ENCODE results near the gene MEIS2.

Gene MEIS2

GRCh38 chr15:37072181-37072580, 28.2 kb downstream of the MEIS2 start:
- DNase-seq, result no peak

- no peak for DNase-seq
Measured at GRCh38 chr15:37071134-37071533, 29.2 kb downstream of the MEIS2 start.

- no peak for DNase-seq
Measured at GRCh38 chr15:37070686-37071085, 29.7 kb downstream of the MEIS2 start.

- no peak for DNase-seq
Measured at GRCh38 chr15:37061996-37062395, 38.4 kb downstream of the MEIS2 start.

- DNase-seq, result no peak
Measured at GRCh38 chr15:37059086-37059485, 41.3 kb downstream of the MEIS2 start.

- DNase-seq, result no peak
Measured at GRCh38 chr15:37058316-37058985, 41.9 kb downstream of the MEIS2 start.

- no peak for DNase-seq
Measured at GRCh38 chr15:37057831-37058230, 42.5 kb downstream of the MEIS2 start.

GRCh38 chr15:37057256-37057655, 43.1 kb downstream of the MEIS2 start:
- no peak for DNase-seq

- no peak for DNase-seq
Measured at GRCh38 chr15:37056177-37057121, 43.9 kb downstream of the MEIS2 start.

GRCh38 chr15:37055481-37055880, 44.9 kb downstream of the MEIS2 start:
- DNase-seq, result no peak

GRCh38 chr15:37054336-37054735, 46.0 kb downstream of the MEIS2 start:
- DNase-seq, result no peak

- no peak for DNase-seq
Measured at GRCh38 chr15:37053166-37053565, 47.2 kb downstream of the MEIS2 start.

GRCh38 chr15:37050345-37050744, 50.0 kb downstream of the MEIS2 start:
- DNase-seq, result no peak

GRCh38 chr15:37046876-37047614, 53.3 kb downstream of the MEIS2 start:
- DNase-seq, result no peak

- no peak for DNase-seq
Measured at GRCh38 chr15:37045859-37046740, 54.2 kb downstream of the MEIS2 start.

GRCh38 chr15:37044915-37045648, 55.3 kb downstream of the MEIS2 start:
- DNase-seq, result no peak

GRCh38 chr15:37041836-37042235, 58.5 kb downstream of the MEIS2 start:
- no peak for DNase-seq

GRCh38 chr15:37041042-37041441, 59.3 kb downstream of the MEIS2 start:
- DNase-seq, result no peak

- no peak for DNase-seq
Measured at GRCh38 chr15:37040072-37040742, 60.1 kb downstream of the MEIS2 start.

GRCh38 chr15:37038716-37039106, 61.6 kb downstream of the MEIS2 start:
- no peak for DNase-seq
